Vagina (tissue), 2 donors: Measurements from ENCODE around the gene ZNF445.

Experiments used
- POLR2A ChIP-seq, 2 donors: fragments of 450-650 bp; IDR thresholded peaks; one replicate each; pipeline ENCODE4 v1.6.1; 2017; ENCODE audit warnings: antibody characterized with exemption in 2 of 2, mild to moderate bottlenecking in 2 of 2, moderate library complexity in 2 of 2
- POLR2AphosphoS5 ChIP-seq, 2 donors: sonication (generic); formaldehyde crosslinking; IDR thresholded peaks; one replicate each; pipeline ENCODE4 v1.9.0; 2017; ENCODE audit warnings: antibody characterized with exemption in 2 of 2, mild to moderate bottlenecking in 2 of 2, low read depth in 1 of 2; ENCODE audit not compliant: insufficient read depth in 1 of 2
- TF ChIP-seq, protein P1 (sequence below), 3 experiments: fragments of 450-650 bp in 2 of 3; fragments of 200-600 bp in 1 of 3; sonication (generic) in 1 of 3; IDR thresholded peaks; one replicate each; pipeline ENCODE4 v1.5.1; 2017 to 2019; ENCODE audit warnings: antibody characterized with exemption in 3 of 3, mild to moderate bottlenecking in 2 of 3, moderate library complexity in 2 of 3

DNA sequence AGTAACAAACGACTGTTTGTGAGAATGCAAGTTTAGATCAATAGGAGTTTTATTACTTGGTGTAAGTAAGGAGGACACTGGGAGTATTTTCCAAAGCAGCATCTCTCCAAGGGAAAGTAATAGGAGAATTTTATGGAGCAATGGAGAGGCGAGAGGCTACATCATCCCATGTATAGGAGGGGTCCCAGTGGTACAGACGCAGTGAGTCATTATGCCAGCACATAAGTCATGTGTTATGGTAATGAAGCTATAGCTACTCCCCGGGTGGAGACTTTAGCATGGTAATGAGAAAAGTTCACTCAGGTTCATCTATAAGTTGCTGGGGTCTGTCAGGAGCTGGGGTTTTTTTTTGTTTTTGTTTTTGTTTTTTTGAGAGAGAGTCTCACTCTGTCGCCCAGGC lies 29.5 kb upstream of the ZNF445 start:
- TF ChIP-seq, protein P1, sequence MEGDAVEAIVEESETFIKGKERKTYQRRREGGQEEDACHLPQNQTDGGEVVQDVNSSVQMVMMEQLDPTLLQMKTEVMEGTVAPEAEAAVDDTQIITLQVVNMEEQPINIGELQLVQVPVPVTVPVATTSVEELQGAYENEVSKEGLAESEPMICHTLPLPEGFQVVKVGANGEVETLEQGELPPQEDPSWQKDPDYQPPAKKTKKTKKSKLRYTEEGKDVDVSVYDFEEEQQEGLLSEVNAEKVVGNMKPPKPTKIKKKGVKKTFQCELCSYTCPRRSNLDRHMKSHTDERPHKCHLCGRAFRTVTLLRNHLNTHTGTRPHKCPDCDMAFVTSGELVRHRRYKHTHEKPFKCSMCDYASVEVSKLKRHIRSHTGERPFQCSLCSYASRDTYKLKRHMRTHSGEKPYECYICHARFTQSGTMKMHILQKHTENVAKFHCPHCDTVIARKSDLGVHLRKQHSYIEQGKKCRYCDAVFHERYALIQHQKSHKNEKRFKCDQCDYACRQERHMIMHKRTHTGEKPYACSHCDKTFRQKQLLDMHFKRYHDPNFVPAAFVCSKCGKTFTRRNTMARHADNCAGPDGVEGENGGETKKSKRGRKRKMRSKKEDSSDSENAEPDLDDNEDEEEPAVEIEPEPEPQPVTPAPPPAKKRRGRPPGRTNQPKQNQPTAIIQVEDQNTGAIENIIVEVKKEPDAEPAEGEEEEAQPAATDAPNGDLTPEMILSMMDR (IDR thresholded peaks at IDR 0.05): no peak
- TF ChIP-seq POLR2A (IDR thresholded peaks at IDR 0.05): no peak
- no peak for TF ChIP-seq POLR2AphosphoS5 (IDR thresholded peaks at IDR 0.05; ENCODE audit: insufficient read depth in 1 of 2, low read depth in 1 of 2)
